Natural killer cell (primary cell): ENCODE data around the gene NAIF1. TPM values are rescaled to one million over a fixed set of nuclear protein-coding genes. Genes with fewer than 3 reads are reported as not detected.

Experiments
- ATAC-seq, 3 donors: fragments of 150-1000 bp in 2 of 3; fragments of 200-7000 bp in 1 of 3; cut with Tn5 transposase; 1 replicate in 1 of 3; 2 replicates in 2 of 3; pipeline ENCODE4 v1.10.0; 2021; ENCODE audit warnings: mild to moderate bottlenecking in 2 of 3, moderate library complexity in 2 of 3
- DNase-seq, 2 donors: peaks; one replicate each; pipeline versions ENCODE4 v3.0.0 to v3.0.0-alpha.2; 2013 to 2021; ENCODE audit warnings: mixed read lengths in 1 of 2
- H3K27ac ChIP-seq: one replicate; pipeline ENCODE4 v1.5.1; 2013; ENCODE audit warnings: mild to moderate bottlenecking, low read length
- H3K27me3 ChIP-seq: one replicate; pipeline ENCODE4 v1.6.1; 2013; ENCODE audit warnings: low read length; ENCODE audit not compliant: control insufficient read depth, insufficient read depth
- H3K36me3 ChIP-seq: one replicate; pipeline ENCODE4 v1.6.1; 2013; ENCODE audit warnings: low read length; ENCODE audit not compliant: control insufficient read depth, insufficient read depth
- H3K4me1 ChIP-seq: one replicate; pipeline ENCODE4 v1.6.1; 2013; ENCODE audit warnings: low read length; ENCODE audit not compliant: control insufficient read depth, insufficient read depth
- H3K4me3 ChIP-seq: one replicate; pipeline ENCODE4 v1.5.1; 2013; ENCODE audit warnings: low read length
- H3K9me3 ChIP-seq: one replicate; pipeline ENCODE4 v1.6.1; 2013; ENCODE audit warnings: low read length; ENCODE audit not compliant: control insufficient read depth, insufficient read depth
- H3K27ac Mint-ChIP-seq, 2 donors: one replicate each; pipeline ENCODE4 v1.8.0; 2022; ENCODE audit warnings: mild to moderate bottlenecking in 2 of 2, mixed read lengths in 2 of 2, moderate library complexity in 1 of 2
- H3K27me3 Mint-ChIP-seq, 2 donors: one replicate each; pipeline ENCODE4 v1.8.0; 2022; ENCODE audit warnings: low read depth in 2 of 2, mixed read lengths in 2 of 2
- H3K36me3 Mint-ChIP-seq: one replicate; pipeline ENCODE4 v1.8.0; 2022; ENCODE audit warnings: mixed read lengths
- H3K4me1 Mint-ChIP-seq, 2 donors: one replicate each; pipeline ENCODE4 v1.8.0; 2022; ENCODE audit warnings: mixed read lengths in 2 of 2
- H3K4me3 Mint-ChIP-seq: one replicate; pipeline ENCODE4 v1.8.0; 2022; ENCODE audit warnings: mild to moderate bottlenecking, moderate library complexity, mixed read lengths
- H3K9me3 Mint-ChIP-seq, 2 donors: one replicate each; pipeline ENCODE4 v1.8.0; 2022; ENCODE audit warnings: mixed read lengths in 2 of 2
- WGBS: methylation state at CpG from one replicate; pipeline ENCODE4 v1.1.7; 2013; ENCODE audit warnings: missing lambda C conversion rate; ENCODE audit not compliant: insufficient coverage; 5-methylcytosine and 5-hydroxymethylcytosine counted together
- intact Hi-C: fragments of 100-400 bp; cut with micrococcal nuclease; formaldehyde crosslinking; loops from one replicate; pipeline ENCODE4 v1.14.2; 2022
- total RNA-seq, 4 donors: library from RNA; stranded (reverse); fragments of 120-200 nt in 1 of 4; gene quantifications; one replicate each; pipeline versions ENCODE4 v1.2.3 to v1.2.4, GENCODE V29; 2013 to 2022
- TF ChIP-seq, protein P1 (sequence below): fragments of 200-600 bp; IDR thresholded peaks from one replicate; pipeline ENCODE4 v1.8.0; 2022; ENCODE audit warnings: antibody characterized with exemption

NAIF1 gene
- total RNA-seq, 3 donors from 2014 or later (not counting 1 experiment from before 2014, with no cell fraction given) = 11.9 to 12.6 (median 12.1) TPM

DNA sequence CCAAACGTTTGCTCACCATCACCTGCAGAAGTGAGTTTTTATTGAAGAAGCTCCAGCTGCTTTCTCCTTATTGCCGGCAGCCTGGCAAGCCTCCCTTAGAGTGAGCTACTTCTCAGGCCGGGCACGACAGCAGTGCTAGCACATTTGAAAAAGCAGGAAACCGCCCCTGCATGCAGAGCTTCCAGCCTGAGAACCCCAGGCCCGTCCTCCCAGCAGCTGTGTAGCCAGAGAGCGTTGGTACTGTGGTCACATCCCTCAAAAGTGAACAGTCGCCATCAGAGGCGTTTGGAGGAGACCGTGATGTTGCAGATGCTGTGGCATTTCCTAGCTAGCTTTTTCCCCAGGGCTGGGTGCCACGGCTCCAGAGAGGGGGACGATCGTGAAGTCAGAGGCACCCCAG lies 24.5 kb upstream of the NAIF1 start:
- H3K9me3 ChIP-seq = no peaks in the 10 kb centered on the region
- no peaks in the 10 kb centered on the region for H3K27me3 ChIP-seq
- Mint-ChIP-seq H3K4me3 (no peak overlapping the region), H3K9me3 (no peaks in the 10 kb centered on the region), H3K4me1 (peaks cover 49 to 64% of the 10 kb centered on the region in 2 donors), H3K27ac (peak overlapping the region in 1 of 2 donors; percentile 84), H3K27me3 (no peaks in the 10 kb centered on the region), H3K36me3 (no peaks in the 10 kb centered on the region)
- WGBS = 71% methylated on average over 13 of the region's 13 CpGs
- ATAC-seq (no peak), DNase-seq (no peak)
- H3K4me3 ChIP-seq = no peak overlapping the region
- intact Hi-C loops = no loop called here
- H3K4me1 ChIP-seq = peaks cover 28% of the 10 kb centered on the region
- H3K27ac ChIP-seq = no peak overlapping the region
- TF ChIP-seq, protein P1, sequence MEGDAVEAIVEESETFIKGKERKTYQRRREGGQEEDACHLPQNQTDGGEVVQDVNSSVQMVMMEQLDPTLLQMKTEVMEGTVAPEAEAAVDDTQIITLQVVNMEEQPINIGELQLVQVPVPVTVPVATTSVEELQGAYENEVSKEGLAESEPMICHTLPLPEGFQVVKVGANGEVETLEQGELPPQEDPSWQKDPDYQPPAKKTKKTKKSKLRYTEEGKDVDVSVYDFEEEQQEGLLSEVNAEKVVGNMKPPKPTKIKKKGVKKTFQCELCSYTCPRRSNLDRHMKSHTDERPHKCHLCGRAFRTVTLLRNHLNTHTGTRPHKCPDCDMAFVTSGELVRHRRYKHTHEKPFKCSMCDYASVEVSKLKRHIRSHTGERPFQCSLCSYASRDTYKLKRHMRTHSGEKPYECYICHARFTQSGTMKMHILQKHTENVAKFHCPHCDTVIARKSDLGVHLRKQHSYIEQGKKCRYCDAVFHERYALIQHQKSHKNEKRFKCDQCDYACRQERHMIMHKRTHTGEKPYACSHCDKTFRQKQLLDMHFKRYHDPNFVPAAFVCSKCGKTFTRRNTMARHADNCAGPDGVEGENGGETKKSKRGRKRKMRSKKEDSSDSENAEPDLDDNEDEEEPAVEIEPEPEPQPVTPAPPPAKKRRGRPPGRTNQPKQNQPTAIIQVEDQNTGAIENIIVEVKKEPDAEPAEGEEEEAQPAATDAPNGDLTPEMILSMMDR = no peak
- H3K36me3 ChIP-seq = peaks cover 2% of the 10 kb centered on the region

DNA sequence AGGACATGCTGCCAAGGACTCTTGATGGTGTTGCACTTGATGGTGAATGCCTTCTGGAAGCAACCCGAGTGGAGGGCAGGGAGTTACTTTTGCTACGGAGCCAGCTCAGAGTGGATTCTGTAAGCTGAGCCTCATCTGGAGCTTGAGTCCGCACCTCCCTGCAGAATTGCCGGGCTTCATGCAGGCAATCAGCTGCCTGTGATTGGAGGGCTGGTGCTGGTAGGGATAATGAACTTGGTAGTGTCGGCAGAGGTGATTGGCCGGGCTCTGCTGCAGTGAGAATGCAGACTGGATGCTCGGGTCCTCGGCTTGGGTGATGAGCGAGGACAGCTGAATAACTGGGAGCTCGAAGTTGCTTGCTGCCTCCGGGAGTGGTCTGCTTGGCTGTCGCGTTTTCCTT lies 24.0 kb upstream of the NAIF1 start:
- intact Hi-C loops = no loop called here
- Mint-ChIP-seq H3K9me3 (no peaks in the 10 kb centered on the region), H3K27me3 (no peaks in the 10 kb centered on the region), H3K4me3 (no peak overlapping the region), H3K4me1 (peaks cover 47 to 62% of the 10 kb centered on the region in 2 donors), H3K27ac (no peak overlapping the region), H3K36me3 (no peaks in the 10 kb centered on the region)
- H3K36me3 ChIP-seq = peaks cover 2% of the 10 kb centered on the region
- no peaks in the 10 kb centered on the region for H3K27me3 ChIP-seq
- no peaks in the 10 kb centered on the region for H3K9me3 ChIP-seq
- ATAC-seq (no peak), DNase-seq (no peak)
- H3K4me3 ChIP-seq = no peak overlapping the region
- peaks cover 28% of the 10 kb centered on the region for H3K4me1 ChIP-seq
- 97% methylated on average over 13 of the region's 13 CpGs for WGBS
- H3K27ac ChIP-seq = no peak overlapping the region
- TF ChIP-seq, protein P1 = no peak

DNA sequence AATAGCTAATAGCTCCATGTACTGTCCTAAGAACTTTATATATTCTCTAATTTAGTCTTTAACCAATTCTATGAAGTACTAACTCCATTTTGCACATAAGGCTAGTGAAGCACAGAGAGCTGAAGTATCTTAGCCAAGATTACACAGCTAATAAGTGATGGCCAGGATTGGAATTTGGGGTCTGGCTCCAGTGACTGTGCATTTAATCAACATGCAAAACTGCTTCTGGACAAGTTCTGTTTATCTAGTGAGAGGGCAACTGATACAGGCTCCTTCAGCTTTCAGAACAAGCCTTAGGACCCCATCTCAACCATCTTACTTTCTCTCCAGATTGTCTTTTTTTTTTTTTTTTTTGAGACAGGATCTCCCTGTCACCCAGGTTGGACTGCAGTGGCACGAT lies 22.2 kb upstream of the NAIF1 start:
- Histone ChIP-seq H3K4me3 (no peak overlapping the region), H3K27ac (no peak overlapping the region), H3K36me3 (peaks cover 2% of the 10 kb centered on the region), H3K27me3 (no peaks in the 10 kb centered on the region), H3K4me1 (peaks cover 19% of the 10 kb centered on the region), H3K9me3 (no peaks in the 10 kb centered on the region)
- DNase-seq (no peak), ATAC-seq (no peak)
- Mint-ChIP-seq H3K27ac (peak overlapping the region in 1 of 2 donors; percentile 48), H3K9me3 (no peaks in the 10 kb centered on the region), H3K4me3 (no peak overlapping the region), H3K27me3 (no peaks in the 10 kb centered on the region), H3K4me1 (peaks cover 55 to 64% of the 10 kb centered on the region in 2 donors), H3K36me3 (no peaks in the 10 kb centered on the region)
- intact Hi-C loops = no loop called here
- TF ChIP-seq, protein P1 = no peak
- 100% methylated on average over 1 of the region's 1 CpG for WGBS

DNA sequence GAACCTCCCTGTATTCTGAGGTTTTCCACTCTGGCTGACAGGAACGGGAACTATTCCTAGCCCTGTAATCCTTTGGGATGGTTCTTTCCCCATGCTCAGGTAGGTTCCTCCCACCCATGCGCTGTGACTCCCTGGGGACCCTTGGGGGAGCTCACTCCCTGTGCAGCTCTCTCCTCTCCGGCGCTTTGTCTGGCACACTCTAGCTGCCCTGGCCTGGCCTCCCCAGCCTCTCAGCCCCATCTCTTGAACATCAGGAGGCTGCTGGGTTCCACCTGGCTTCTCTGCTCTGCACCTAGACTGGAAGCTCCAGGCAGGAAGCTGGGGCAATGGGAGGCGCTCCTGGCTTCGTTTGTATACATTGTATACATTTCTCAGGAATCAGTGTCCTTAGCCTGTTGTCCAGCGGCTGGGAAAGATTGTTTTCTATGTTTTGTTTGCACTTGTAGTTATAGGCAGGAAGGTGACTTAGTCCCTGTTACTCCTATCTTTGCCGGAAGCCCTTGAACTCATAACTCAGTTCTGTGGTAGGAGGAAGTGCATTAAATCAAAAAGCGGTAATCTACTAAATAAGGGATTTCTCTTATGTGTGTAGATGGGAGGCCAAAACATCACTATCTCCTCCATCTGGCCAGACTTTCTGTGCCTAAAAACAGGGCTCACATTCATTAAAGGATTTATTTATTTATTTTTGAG lies 21.3 kb upstream of the NAIF1 start:
- Histone ChIP-seq H3K4me1 (peaks cover 15% of the 10 kb centered on the region), H3K27ac (no peak overlapping the region), H3K27me3 (no peaks in the 10 kb centered on the region), H3K9me3 (no peaks in the 10 kb centered on the region), H3K36me3 (peaks cover 2% of the 10 kb centered on the region), H3K4me3 (no peak overlapping the region)
- Mint-ChIP-seq H3K9me3 (no peaks in the 10 kb centered on the region), H3K4me1 (peaks cover 51 to 64% of the 10 kb centered on the region in 2 donors), H3K36me3 (no peaks in the 10 kb centered on the region), H3K27me3 (no peaks in the 10 kb centered on the region), H3K27ac (peak overlapping the region in 1 of 2 donors; percentile 11), H3K4me3 (no peak overlapping the region)
- DNase-seq = peak in 1 of 2 donors; percentile 49
- intact Hi-C loops = no loop called here
- ATAC-seq = no peak
- TF ChIP-seq, protein P1 = no peak
- 80% methylated on average over 8 of the region's 9 CpGs for WGBS
